Astrocyte of the cerebellum (primary cell): ENCODE data around the gene SLC25A51.
A peak's percentile ranks its signal among the peaks of the same experiment; 100 is the strongest.

Experiments used
- DNase-seq: peaks from one replicate; pipeline ENCODE4 v3.0.0-alpha.2; 2011; ENCODE audit warnings: low read depth
- H3K4me3 ChIP-seq: 2 replicates; pipeline ENCODE4 v1.5.1; 2011; ENCODE audit warnings: mild to moderate bottlenecking, low read depth, low read length, moderate library complexity
- CTCF ChIP-seq: IDR thresholded peaks from 2 replicates; pipeline ENCODE4 v1.5.1; 2012; ENCODE audit warnings: low read length, low read depth, moderate library complexity, mild to moderate bottlenecking; ENCODE audit errors: missing control alignments
- in situ Hi-C: cut with HindIII; loops from 2 replicates; pipeline ENCODE4 v1.10.0; 2017; ENCODE audit warnings: low sequenced_read_pairs

Gene SLC25A51

GRCh38 chr9:37873955-37874354 is 30.0 kb downstream of the SLC25A51 start:
- no peak for DNase-seq
- in situ Hi-C loops: no loop called here
- TF ChIP-seq CTCF: no peak
- H3K4me3 ChIP-seq: no peak overlapping the region

- in situ Hi-C loops: no loop called here
- no peak overlapping the region for H3K4me3 ChIP-seq
- no peak for TF ChIP-seq CTCF
- no peak for DNase-seq
These were observed 33.1 kb downstream of the SLC25A51 start for GRCh38 chr9:37870799-37871176.

- H3K4me3 ChIP-seq: no peak overlapping the region
- no peak for DNase-seq
- TF ChIP-seq CTCF: no peak
- in situ Hi-C loops: no loop called here
These were observed 33.7 kb downstream of the SLC25A51 start for GRCh38 chr9:37870081-37870798.

DNA sequence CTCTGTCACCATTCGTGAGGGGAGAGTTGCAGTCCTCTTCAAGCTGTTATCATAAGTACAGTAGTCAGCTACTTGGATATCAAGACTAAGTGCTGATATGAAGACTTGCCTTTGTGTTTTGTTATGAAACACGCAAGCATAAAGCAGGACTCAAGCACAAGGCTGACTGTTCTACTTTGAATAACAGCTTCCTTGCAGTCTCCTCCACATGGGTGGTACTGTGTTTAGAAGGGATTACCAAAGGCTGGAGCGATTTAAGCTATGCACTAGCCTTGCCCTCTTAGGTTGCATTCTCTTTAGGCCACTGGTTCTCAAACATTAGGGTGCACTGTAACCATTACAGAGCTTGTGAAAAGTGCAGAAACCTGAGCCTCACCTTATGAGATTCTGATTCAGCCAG is 41.4 kb downstream of the SLC25A51 start:
- DNase-seq: no peak
- H3K4me3 ChIP-seq: no peak overlapping the region
- in situ Hi-C loops: no loop called here
- TF ChIP-seq CTCF: no peak

GRCh38 chr9:37859043-37859442 is 44.9 kb downstream of the SLC25A51 start:
- DNase-seq: no peak
- H3K4me3 ChIP-seq: no peak overlapping the region
- peak; percentile 16 for TF ChIP-seq CTCF
- in situ Hi-C loops: loop anchor here (10.0 kb wide), 1 partner anchor 64 kb away; no protein-coding TSS in a partner anchor

DNA sequence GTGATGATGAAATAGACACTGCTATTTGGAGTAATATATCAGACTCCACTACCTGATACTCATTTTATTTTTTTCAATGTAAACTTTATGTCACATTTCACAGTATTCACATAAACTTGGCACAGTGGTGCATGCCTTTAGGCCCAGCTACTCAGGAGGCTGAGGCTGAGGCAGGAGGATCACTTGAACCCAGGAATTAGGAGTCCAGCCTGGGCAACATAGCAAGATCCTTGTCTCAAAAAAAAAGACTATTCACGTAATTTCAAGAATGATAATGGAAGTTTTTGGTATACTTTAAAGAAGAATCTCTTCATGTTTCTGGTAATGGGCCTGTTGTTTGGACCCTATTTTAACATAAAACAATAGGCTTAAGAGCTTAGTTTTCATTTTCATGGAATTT is 47.4 kb downstream of the SLC25A51 start:
- in situ Hi-C loops: loop anchor here (10.0 kb wide), 1 partner anchor 62 kb away; no protein-coding TSS in a partner anchor
- TF ChIP-seq CTCF: no peak
- DNase-seq: no peak
- H3K4me3 ChIP-seq: no peak overlapping the region
